22Rv1 (cell line): ENCODE measurements around the gene AIRE.

Experiments used
- ZFX ChIP-seq: fragments of 450-650 bp; IDR thresholded peaks from 2 replicates; pipeline ENCODE4 v1.6.1; 2017; ENCODE audit warnings: antibody characterized with exemption, borderline replicate concordance
- TF ChIP-seq, protein P1 (sequence below): fragments of 450-650 bp; IDR thresholded peaks from 2 replicates; pipeline ENCODE4 v1.5.1; 2017; ENCODE audit warnings: mild to moderate bottlenecking

DNA sequence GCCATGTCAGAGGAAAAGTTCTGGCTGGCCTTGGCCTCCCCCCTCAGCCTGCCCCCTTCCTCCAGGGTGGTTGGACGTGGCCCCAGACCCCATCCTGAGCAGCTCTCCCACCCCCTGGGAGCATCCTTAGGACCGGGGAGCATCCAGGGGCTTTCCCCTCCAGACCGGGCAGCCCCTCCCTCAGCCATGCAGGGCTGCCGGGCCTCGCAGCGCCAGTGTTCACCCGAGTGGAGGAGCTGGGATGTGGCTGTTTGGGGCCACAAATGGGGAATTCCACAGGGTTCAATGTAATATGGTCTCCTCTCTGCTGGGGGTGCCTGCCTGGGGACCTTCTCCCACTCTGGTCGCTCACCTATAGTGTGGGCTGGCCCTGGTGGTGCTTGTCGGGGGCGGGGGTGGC, 10.0 kb downstream of the AIRE start:
- TF ChIP-seq, protein P1, sequence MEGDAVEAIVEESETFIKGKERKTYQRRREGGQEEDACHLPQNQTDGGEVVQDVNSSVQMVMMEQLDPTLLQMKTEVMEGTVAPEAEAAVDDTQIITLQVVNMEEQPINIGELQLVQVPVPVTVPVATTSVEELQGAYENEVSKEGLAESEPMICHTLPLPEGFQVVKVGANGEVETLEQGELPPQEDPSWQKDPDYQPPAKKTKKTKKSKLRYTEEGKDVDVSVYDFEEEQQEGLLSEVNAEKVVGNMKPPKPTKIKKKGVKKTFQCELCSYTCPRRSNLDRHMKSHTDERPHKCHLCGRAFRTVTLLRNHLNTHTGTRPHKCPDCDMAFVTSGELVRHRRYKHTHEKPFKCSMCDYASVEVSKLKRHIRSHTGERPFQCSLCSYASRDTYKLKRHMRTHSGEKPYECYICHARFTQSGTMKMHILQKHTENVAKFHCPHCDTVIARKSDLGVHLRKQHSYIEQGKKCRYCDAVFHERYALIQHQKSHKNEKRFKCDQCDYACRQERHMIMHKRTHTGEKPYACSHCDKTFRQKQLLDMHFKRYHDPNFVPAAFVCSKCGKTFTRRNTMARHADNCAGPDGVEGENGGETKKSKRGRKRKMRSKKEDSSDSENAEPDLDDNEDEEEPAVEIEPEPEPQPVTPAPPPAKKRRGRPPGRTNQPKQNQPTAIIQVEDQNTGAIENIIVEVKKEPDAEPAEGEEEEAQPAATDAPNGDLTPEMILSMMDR, result no peak
- TF ChIP-seq ZFX, result no peak
